Endothelial cell of umbilical vein (primary cell): ENCODE data around the gene ICE1.

Experiments used
- POLR2AphosphoS5 ChIP-seq: IDR thresholded peaks from 2 replicates; pipeline ENCODE4 v1.6.1; 2012; ENCODE audit warnings: low read depth, mild to moderate bottlenecking, control low read depth, low read length, moderate library complexity; ENCODE audit not compliant: insufficient read depth
- TF ChIP-seq, protein P1 (sequence below), 2 donors: IDR thresholded peaks; 1 replicate in 1 of 2; 2 replicates in 1 of 2; pipeline ENCODE4 v1.5.1; 2011; ENCODE audit warnings: low read length in 2 of 2, mild to moderate bottlenecking in 2 of 2, moderate library complexity in 2 of 2, control low read depth in 1 of 2, inconsistent platforms in 1 of 2, low read depth in 1 of 2; ENCODE audit not compliant: insufficient read depth in 1 of 2; ENCODE audit errors: extremely low read depth in 1 of 2

GRCh38 chr5:5456858-5457257 lies 34.4 kb downstream of the ICE1 start:
- no peak for TF ChIP-seq POLR2AphosphoS5
- TF ChIP-seq, protein P1, sequence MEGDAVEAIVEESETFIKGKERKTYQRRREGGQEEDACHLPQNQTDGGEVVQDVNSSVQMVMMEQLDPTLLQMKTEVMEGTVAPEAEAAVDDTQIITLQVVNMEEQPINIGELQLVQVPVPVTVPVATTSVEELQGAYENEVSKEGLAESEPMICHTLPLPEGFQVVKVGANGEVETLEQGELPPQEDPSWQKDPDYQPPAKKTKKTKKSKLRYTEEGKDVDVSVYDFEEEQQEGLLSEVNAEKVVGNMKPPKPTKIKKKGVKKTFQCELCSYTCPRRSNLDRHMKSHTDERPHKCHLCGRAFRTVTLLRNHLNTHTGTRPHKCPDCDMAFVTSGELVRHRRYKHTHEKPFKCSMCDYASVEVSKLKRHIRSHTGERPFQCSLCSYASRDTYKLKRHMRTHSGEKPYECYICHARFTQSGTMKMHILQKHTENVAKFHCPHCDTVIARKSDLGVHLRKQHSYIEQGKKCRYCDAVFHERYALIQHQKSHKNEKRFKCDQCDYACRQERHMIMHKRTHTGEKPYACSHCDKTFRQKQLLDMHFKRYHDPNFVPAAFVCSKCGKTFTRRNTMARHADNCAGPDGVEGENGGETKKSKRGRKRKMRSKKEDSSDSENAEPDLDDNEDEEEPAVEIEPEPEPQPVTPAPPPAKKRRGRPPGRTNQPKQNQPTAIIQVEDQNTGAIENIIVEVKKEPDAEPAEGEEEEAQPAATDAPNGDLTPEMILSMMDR (IDR thresholded peaks at IDR 0.05; ENCODE audit: extremely low read depth in 1 of 2, insufficient read depth in 1 of 2, low read depth in 1 of 2, low read length in 2 of 2), result no peak
